ENCODE measurements around the gene CASK.

DNA sequence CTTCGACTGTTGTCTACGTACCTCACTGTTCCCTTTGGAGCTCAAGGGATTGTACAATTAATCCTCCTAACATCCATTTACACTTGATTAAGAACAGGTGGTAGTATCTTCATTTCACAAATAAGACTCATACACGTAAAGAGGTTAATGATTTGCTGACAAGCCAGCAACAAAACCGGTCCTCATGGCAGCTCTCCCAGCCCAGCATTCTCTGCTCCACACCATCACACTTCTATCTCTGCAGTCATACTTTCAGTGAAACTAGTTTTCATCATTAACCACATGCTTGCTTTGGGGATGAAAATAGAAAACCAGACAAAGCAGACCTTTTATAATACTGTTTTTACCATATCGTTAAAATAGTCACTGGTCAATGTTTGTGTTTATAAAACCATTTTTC lies 28.7 kb upstream of the CASK start:
- TF ChIP-seq, protein P1, sequence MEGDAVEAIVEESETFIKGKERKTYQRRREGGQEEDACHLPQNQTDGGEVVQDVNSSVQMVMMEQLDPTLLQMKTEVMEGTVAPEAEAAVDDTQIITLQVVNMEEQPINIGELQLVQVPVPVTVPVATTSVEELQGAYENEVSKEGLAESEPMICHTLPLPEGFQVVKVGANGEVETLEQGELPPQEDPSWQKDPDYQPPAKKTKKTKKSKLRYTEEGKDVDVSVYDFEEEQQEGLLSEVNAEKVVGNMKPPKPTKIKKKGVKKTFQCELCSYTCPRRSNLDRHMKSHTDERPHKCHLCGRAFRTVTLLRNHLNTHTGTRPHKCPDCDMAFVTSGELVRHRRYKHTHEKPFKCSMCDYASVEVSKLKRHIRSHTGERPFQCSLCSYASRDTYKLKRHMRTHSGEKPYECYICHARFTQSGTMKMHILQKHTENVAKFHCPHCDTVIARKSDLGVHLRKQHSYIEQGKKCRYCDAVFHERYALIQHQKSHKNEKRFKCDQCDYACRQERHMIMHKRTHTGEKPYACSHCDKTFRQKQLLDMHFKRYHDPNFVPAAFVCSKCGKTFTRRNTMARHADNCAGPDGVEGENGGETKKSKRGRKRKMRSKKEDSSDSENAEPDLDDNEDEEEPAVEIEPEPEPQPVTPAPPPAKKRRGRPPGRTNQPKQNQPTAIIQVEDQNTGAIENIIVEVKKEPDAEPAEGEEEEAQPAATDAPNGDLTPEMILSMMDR (conservative IDR thresholded peaks at IDR 0.05) = no peak
- TF ChIP-seq EZH2 (IDR thresholded peaks at IDR 0.05; ENCODE audit: low read depth) = no peak

All from PC-9 (cell line).